ENCODE measurements around the gene HACE1.
"Not testable (repeated sequence)": the region's sequence is repeated elsewhere in the genome, so short reads cannot be mapped to it uniquely, and the experiment has no call there.

GRCh38 chr6:104836479-104837020 lies 23.2 kb downstream of the HACE1 start:
- not testable (repeated sequence) for TF ChIP-seq CTCF (IDR thresholded peaks at IDR 0.05); POLR2AphosphoS5 (IDR thresholded peaks at IDR 0.05; ENCODE audit: insufficient read depth in 1 of 2, low read depth in 1 of 2); POLR2A (IDR thresholded peaks at IDR 0.05)
